ENCODE results near the gene PIP4K2B.
"Not testable (repeated sequence)": the region's sequence is repeated elsewhere in the genome, so short reads cannot be mapped to it uniquely, and the experiment has no call there.

The PIP4K2B gene

GRCh38 chr17:38728290-38728831 lies 71.0 kb downstream of the PIP4K2B start:
- DNase-seq, result peak; percentile 69

- DNase-seq, result peak; percentile 51
Measured at GRCh38 chr17:38727736-38728135, 71.6 kb downstream of the PIP4K2B start.

- DNase-seq, result not testable (repeated sequence)
Measured at GRCh38 chr17:38726145-38726544, 73.2 kb downstream of the PIP4K2B start.

DNA sequence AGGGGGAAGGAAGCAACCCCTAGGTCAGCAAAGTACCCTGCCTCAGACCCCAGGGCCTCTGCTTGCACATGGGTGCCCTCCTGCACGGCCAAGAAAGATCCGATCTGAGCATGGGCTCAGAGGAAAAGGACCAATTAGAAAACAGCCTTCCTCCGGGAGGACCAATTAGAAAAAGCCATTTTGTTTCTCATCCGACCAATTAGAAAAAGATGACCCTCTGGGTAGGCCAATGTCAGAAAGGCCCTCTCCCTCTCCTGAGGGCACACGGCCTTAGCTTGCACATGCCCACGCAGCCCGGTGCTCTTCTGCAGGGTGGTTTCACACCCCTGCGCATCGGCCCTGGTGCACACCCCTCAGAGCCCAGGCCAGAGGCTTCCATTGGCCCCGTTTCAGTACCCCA lies 74.3 kb downstream of the PIP4K2B start:
- no peak for DNase-seq

- DNase-seq, result no peak
Measured at GRCh38 chr17:38724337-38724988, 74.9 kb downstream of the PIP4K2B start.

- DNase-seq, result no peak
Measured at GRCh38 chr17:38721802-38722201, 77.6 kb downstream of the PIP4K2B start.

GRCh38 chr17:38720941-38721340 lies 78.4 kb downstream of the PIP4K2B start:
- DNase-seq, result no peak

- DNase-seq, result no peak
Measured at GRCh38 chr17:38719943-38720641, 79.3 kb downstream of the PIP4K2B start.

DNA sequence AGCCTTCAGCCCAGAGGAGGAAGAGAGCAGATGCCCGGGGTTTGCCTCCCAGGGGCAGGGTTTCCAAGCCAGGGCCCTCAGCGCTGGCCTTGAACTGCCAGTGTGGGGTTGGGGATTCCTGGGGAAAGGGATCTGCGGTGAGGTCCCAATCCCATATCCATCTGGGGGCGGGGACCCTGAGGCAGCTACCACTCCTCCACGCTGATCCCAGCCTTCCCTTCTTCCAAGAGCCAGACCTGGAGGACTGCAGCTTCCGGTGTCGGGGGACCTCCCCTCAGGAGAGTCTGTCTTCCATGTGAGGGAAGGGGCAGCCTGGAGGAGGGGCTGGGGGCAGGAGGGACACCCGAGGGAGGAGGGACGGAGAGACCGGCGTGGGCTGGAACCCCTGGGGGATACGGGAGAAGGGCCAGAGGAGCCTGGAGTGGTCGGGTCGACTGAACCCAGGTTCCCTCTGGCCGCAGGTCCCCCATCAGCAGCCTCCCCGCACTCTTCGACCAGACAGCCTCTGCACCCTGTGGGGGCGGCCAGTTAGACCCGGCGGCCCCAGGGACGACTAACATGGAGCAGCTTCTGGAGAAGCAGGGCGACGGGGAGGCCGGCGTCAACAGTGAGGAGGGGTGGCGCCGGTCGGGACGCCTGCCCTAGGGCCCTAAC lies 79.9 kb downstream of the PIP4K2B start:
- no peak for DNase-seq

DNA sequence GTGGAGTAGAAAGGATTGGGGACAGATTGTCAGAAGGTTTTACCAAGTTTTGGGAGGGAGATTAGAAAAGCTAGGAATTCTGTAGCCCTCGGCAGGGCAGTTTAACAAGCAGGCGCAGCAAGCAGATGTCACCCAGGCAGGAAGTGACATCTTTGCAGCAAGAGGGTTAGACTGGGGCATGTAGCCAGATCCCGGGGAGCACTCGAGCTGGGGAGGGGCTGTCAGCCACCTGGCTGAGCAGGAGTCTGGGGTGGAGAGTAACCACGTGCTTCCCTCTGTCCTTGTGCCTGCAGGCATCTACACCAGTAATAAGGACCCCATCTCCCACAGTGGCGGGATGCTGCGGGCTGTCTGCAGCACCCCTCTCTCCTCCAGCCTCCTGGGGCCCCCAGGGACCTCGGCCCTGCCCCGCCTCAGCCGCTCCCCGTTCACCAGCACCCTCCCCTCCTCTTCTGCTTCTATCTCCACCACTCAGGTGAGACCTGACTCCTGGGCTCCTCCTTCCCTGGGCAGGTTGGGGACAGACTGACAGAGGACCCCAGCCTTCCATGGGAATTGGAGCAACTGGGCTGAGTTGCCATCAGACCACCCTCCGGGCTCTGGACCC lies 82.1 kb downstream of the PIP4K2B start:
- no peak for DNase-seq

- DNase-seq, result no peak
Measured at GRCh38 chr17:38716368-38717005, 82.9 kb downstream of the PIP4K2B start.

Measured in activated effector memory CD4-positive, alpha-beta T cell treated with Interleukin-2 at 50 U/mL for 16 hours (primary cell).